ENCODE measurements around the gene RUSF1. TPM values are rescaled to one million over a fixed set of nuclear protein-coding genes. Genes with fewer than 3 reads are reported as not detected.

The RUSF1 gene
- total and polyA plus RNA-seq, 7 experiments from 2014 or later: 22.8 to 118 (median 66.6) TPM

- Mint-ChIP-seq H3K9me3 (peaks cover 0 to 2% (median 0%) of the 10 kb centered on the region in 11 donors), H3K27ac (no peak overlapping the region), H3K36me3 (peaks cover 0 to 29% (median 10%) of the 10 kb centered on the region in 5 donors), H3K4me3 (no peak overlapping the region), H3K4me1 (peaks cover 15 to 45% (median 31%) of the 10 kb centered on the region in 7 donors), H3K27me3 (no peaks in the 10 kb centered on the region)
- intact Hi-C loops (cut with micrococcal nuclease): no loop called here
- ATAC-seq (no peak), DNase-seq (no peak)
- Histone ChIP-seq H3K9me3 (ENCODE audit: control insufficient read depth in 2 of 3, low read length in 3 of 3) (no peaks in the 10 kb centered on the region), H3K27me3 (ENCODE audit: control insufficient read depth in 2 of 2, insufficient read depth in 2 of 2, low read length in 2 of 2) (no peaks in the 10 kb centered on the region), H3K36me3 (ENCODE audit: control insufficient read depth in 2 of 3, insufficient read depth in 3 of 3, low read length in 3 of 3) (peaks cover 0 to 39% (median 12%) of the 10 kb centered on the region in 3 experiments), H3K4me3 (ENCODE audit: low read length) (no peak overlapping the region), H3K4me1 (ENCODE audit: control insufficient read depth in 2 of 2, insufficient read depth in 2 of 2, low read length in 2 of 2) (peaks cover 3% of the 10 kb centered on the region in 2 donors), H3K27ac (ENCODE audit: low read depth, low read length) (no peak overlapping the region)
- ChIA-PET CTCF (interaction anchor here (0.9 kb wide), 1 partner anchor 14 kb away, joined by 3 read pairs; no protein-coding TSS in a partner anchor), POLR2A (interaction anchor here (4.7 kb wide), 1 partner anchor 14 kb away, joined by 15 read pairs; no protein-coding TSS in a partner anchor)
Observed at GRCh38 chr16:31501966-31502348, 6.2 kb downstream of the RUSF1 start.

- ATAC-seq (no peak), DNase-seq (no peak)
- H3K4me1 ChIP-seq (ENCODE audit: control insufficient read depth in 2 of 2, insufficient read depth in 2 of 2, low read length in 2 of 2): no peaks in the 10 kb centered on the region
- no peak overlapping the region for H3K27ac ChIP-seq (ENCODE audit: low read depth, low read length)
- Mint-ChIP-seq H3K4me3 (no peak overlapping the region), H3K36me3 (peaks cover 0 to 29% (median 10%) of the 10 kb centered on the region in 5 donors), H3K4me1 (peaks cover 13 to 44% (median 27%) of the 10 kb centered on the region in 7 donors), H3K27me3 (no peaks in the 10 kb centered on the region), H3K27ac (no peak overlapping the region), H3K9me3 (peaks cover 0 to 2% (median 0%) of the 10 kb centered on the region in 11 donors)
- H3K4me3 ChIP-seq (ENCODE audit: low read length): no peak overlapping the region
- peaks cover 0 to 45% (median 12%) of the 10 kb centered on the region in 3 experiments for H3K36me3 ChIP-seq (ENCODE audit: control insufficient read depth in 2 of 3, insufficient read depth in 3 of 3, low read length in 3 of 3)
- intact Hi-C loops (cut with micrococcal nuclease): no loop called here
- no peaks in the 10 kb centered on the region for H3K9me3 ChIP-seq (ENCODE audit: control insufficient read depth in 2 of 3, low read length in 3 of 3)
- ChIA-PET POLR2A (interaction anchor here (1.1 to 4.7 kb wide), 2 partner anchors 9 to 13 kb away, joined by 4 to 15 read pairs; no protein-coding TSS in a partner anchor), CTCF (interaction anchor here (0.7 to 0.9 kb wide), 2 partner anchors 11 to 13 kb away, joined by 3 to 5 read pairs; no protein-coding TSS in a partner anchor)
- H3K27me3 ChIP-seq (ENCODE audit: control insufficient read depth in 2 of 2, insufficient read depth in 2 of 2, low read length in 2 of 2): no peaks in the 10 kb centered on the region
Observed at GRCh38 chr16:31501226-31501965, 6.8 kb downstream of the RUSF1 start.

- Histone ChIP-seq H3K4me3 (ENCODE audit: low read length) (no peak overlapping the region), H3K36me3 (ENCODE audit: control insufficient read depth in 2 of 3, insufficient read depth in 3 of 3, low read length in 3 of 3) (peaks cover 0 to 53% (median 12%) of the 10 kb centered on the region in 3 experiments), H3K27me3 (ENCODE audit: control insufficient read depth in 2 of 2, insufficient read depth in 2 of 2, low read length in 2 of 2) (no peaks in the 10 kb centered on the region), H3K27ac (ENCODE audit: low read depth, low read length) (no peak overlapping the region), H3K9me3 (ENCODE audit: control insufficient read depth in 2 of 3, low read length in 3 of 3) (no peaks in the 10 kb centered on the region), H3K4me1 (ENCODE audit: control insufficient read depth in 2 of 2, insufficient read depth in 2 of 2, low read length in 2 of 2) (no peaks in the 10 kb centered on the region)
- no peaks in the 10 kb centered on the region for H3K27me3 Mint-ChIP-seq
- peaks cover 7 to 38% (median 12%) of the 10 kb centered on the region in 7 donors for H3K4me1 Mint-ChIP-seq
- peaks cover 0 to 41% (median 9%) of the 10 kb centered on the region in 5 donors for H3K36me3 Mint-ChIP-seq
- H3K4me3 Mint-ChIP-seq: no peak overlapping the region
- H3K27ac Mint-ChIP-seq: no peak overlapping the region
- intact Hi-C loops (cut with micrococcal nuclease): no loop called here
- POLR2A ChIA-PET: interaction anchor here (1.1 to 4.7 kb wide), 2 partner anchors 10 to 12 kb away, joined by 4 to 15 read pairs; no protein-coding TSS in a partner anchor
- DNase-seq: no peak
- CTCF ChIA-PET: no interaction called here
- no peak for ATAC-seq
- peaks cover 0 to 2% (median 0%) of the 10 kb centered on the region in 11 donors for H3K9me3 Mint-ChIP-seq
Observed at GRCh38 chr16:31499928-31500327, 8.3 kb downstream of the RUSF1 start.

- CTCF ChIA-PET: interaction anchor here (1.2 kb wide), 1 partner anchor 371 kb away, joined by 3 read pairs; no protein-coding TSS in a partner anchor
- Histone ChIP-seq H3K27ac (ENCODE audit: low read depth, low read length) (no peak overlapping the region), H3K4me1 (ENCODE audit: control insufficient read depth in 2 of 2, insufficient read depth in 2 of 2, low read length in 2 of 2) (no peaks in the 10 kb centered on the region), H3K27me3 (ENCODE audit: control insufficient read depth in 2 of 2, insufficient read depth in 2 of 2, low read length in 2 of 2) (no peaks in the 10 kb centered on the region), H3K4me3 (ENCODE audit: low read length) (no peak overlapping the region), H3K36me3 (ENCODE audit: control insufficient read depth in 2 of 3, insufficient read depth in 3 of 3, low read length in 3 of 3) (peaks cover 0 to 67% (median 14%) of the 10 kb centered on the region in 3 experiments), H3K9me3 (ENCODE audit: control insufficient read depth in 2 of 3, low read length in 3 of 3) (no peaks in the 10 kb centered on the region)
- Mint-ChIP-seq H3K27ac (no peak overlapping the region), H3K27me3 (no peaks in the 10 kb centered on the region), H3K4me1 (peaks cover 0 to 26% (median 6%) of the 10 kb centered on the region in 7 donors), H3K9me3 (peaks cover 0 to 2% (median 0%) of the 10 kb centered on the region in 11 donors), H3K36me3 (peaks cover 0 to 44% (median 9%) of the 10 kb centered on the region in 5 donors), H3K4me3 (no peak overlapping the region)
- DNase-seq: no peak
- no peak for ATAC-seq
- intact Hi-C loops (cut with micrococcal nuclease): no loop called here
- POLR2A ChIA-PET: interaction anchor here (4.7 kb wide), 1 partner anchor 10 kb away, joined by 15 read pairs; no protein-coding TSS in a partner anchor
Observed at GRCh38 chr16:31498493-31498892, 9.7 kb downstream of the RUSF1 start.

- H3K36me3 Mint-ChIP-seq: peaks cover 6 to 56% (median 14%) of the 10 kb centered on the region in 5 donors
- Histone ChIP-seq H3K27ac (ENCODE audit: low read depth, low read length) (no peak overlapping the region), H3K4me3 (ENCODE audit: low read length) (no peak overlapping the region), H3K36me3 (ENCODE audit: control insufficient read depth in 2 of 3, insufficient read depth in 3 of 3, low read length in 3 of 3) (peaks cover 0 to 84% (median 17%) of the 10 kb centered on the region in 3 experiments), H3K27me3 (ENCODE audit: control insufficient read depth in 2 of 2, insufficient read depth in 2 of 2, low read length in 2 of 2) (no peaks in the 10 kb centered on the region), H3K4me1 (ENCODE audit: control insufficient read depth in 2 of 2, insufficient read depth in 2 of 2, low read length in 2 of 2) (no peaks in the 10 kb centered on the region), H3K9me3 (ENCODE audit: control insufficient read depth in 2 of 3, low read length in 3 of 3) (no peaks in the 10 kb centered on the region)
- CTCF ChIA-PET: no interaction called here
- POLR2A ChIA-PET: interaction anchor here (1.6 kb wide), 1 partner anchor 8 kb away, joined by 8 read pairs; no protein-coding TSS in a partner anchor
- H3K9me3 Mint-ChIP-seq: no peaks in the 10 kb centered on the region
- H3K27me3 Mint-ChIP-seq: no peaks in the 10 kb centered on the region
- intact Hi-C loops (cut with micrococcal nuclease): no loop called here
- H3K27ac Mint-ChIP-seq: peak overlapping the region in 1 of 9 donors; percentile 32
- peaks cover 0 to 19% (median 5%) of the 10 kb centered on the region in 7 donors for H3K4me1 Mint-ChIP-seq
- DNase-seq: no peak
- no peak for ATAC-seq
- no peak overlapping the region for H3K4me3 Mint-ChIP-seq
Observed at GRCh38 chr16:31496670-31497069, 11.5 kb downstream of the RUSF1 start.

- ATAC-seq: no peak
- no peaks in the 10 kb centered on the region for H3K9me3 ChIP-seq (ENCODE audit: control insufficient read depth in 2 of 3, low read length in 3 of 3)
- H3K4me3 Mint-ChIP-seq: no peak overlapping the region
- POLR2A ChIA-PET: interaction anchor here (0.7 to 1.5 kb wide), 3 partner anchors 8 to 377 kb away, joined by 3 to 4 read pairs (median 3); no protein-coding TSS in a partner anchor
- intact Hi-C loops (cut with micrococcal nuclease): no loop called here
- H3K27ac Mint-ChIP-seq: peak overlapping the region in 2 of 9 donors; percentile 1 to 42
- H3K4me1 Mint-ChIP-seq: peaks cover 0 to 10% (median 3%) of the 10 kb centered on the region in 7 donors
- no peaks in the 10 kb centered on the region for H3K4me1 ChIP-seq (ENCODE audit: control insufficient read depth in 2 of 2, insufficient read depth in 2 of 2, low read length in 2 of 2)
- no peaks in the 10 kb centered on the region for H3K9me3 Mint-ChIP-seq
- no peak for DNase-seq
- no peaks in the 10 kb centered on the region for H3K27me3 ChIP-seq (ENCODE audit: control insufficient read depth in 2 of 2, insufficient read depth in 2 of 2, low read length in 2 of 2)
- H3K36me3 ChIP-seq (ENCODE audit: control insufficient read depth in 2 of 3, insufficient read depth in 3 of 3, low read length in 3 of 3): peaks cover 0 to 70% (median 13%) of the 10 kb centered on the region in 3 experiments
- CTCF ChIA-PET: interaction anchor here (0.6 kb wide), 1 partner anchor 897 kb away, joined by 4 read pairs; no protein-coding TSS in a partner anchor
- peaks cover 6 to 41% (median 13%) of the 10 kb centered on the region in 5 donors for H3K36me3 Mint-ChIP-seq
- H3K27ac ChIP-seq (ENCODE audit: low read depth, low read length): no peak overlapping the region
- no peaks in the 10 kb centered on the region for H3K27me3 Mint-ChIP-seq
- H3K4me3 ChIP-seq (ENCODE audit: low read length): no peak overlapping the region
Observed at GRCh38 chr16:31493506-31494125, 14.6 kb downstream of the RUSF1 start.

Data from naive thymus-derived CD4-positive, alpha-beta T cell (primary cell).